ENCODE data around the gene CYBC1.

GRCh38 chr17:82457073-82457928 is 6.7 kb upstream of the CYBC1 start:
- TF ChIP-seq, protein P1, sequence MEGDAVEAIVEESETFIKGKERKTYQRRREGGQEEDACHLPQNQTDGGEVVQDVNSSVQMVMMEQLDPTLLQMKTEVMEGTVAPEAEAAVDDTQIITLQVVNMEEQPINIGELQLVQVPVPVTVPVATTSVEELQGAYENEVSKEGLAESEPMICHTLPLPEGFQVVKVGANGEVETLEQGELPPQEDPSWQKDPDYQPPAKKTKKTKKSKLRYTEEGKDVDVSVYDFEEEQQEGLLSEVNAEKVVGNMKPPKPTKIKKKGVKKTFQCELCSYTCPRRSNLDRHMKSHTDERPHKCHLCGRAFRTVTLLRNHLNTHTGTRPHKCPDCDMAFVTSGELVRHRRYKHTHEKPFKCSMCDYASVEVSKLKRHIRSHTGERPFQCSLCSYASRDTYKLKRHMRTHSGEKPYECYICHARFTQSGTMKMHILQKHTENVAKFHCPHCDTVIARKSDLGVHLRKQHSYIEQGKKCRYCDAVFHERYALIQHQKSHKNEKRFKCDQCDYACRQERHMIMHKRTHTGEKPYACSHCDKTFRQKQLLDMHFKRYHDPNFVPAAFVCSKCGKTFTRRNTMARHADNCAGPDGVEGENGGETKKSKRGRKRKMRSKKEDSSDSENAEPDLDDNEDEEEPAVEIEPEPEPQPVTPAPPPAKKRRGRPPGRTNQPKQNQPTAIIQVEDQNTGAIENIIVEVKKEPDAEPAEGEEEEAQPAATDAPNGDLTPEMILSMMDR (tag by site-specific recombination; IDR thresholded peaks at IDR 0.05), result no peak
- TF ChIP-seq BCL11A (tag by site-specific recombination; IDR thresholded peaks at IDR 0.05; ENCODE audit: low read depth) (no peak), ZNF747 (tag by site-specific recombination; IDR thresholded peaks at IDR 0.05) (no peak), ZNF561 (tag by site-specific recombination; IDR thresholded peaks at IDR 0.05; ENCODE audit: borderline replicate concordance) (no peak), ZNF830 (tag by site-specific recombination; IDR thresholded peaks at IDR 0.05; ENCODE audit: low read depth) (no peak), HOXA7 (CRISPR knock-in tag; IDR thresholded peaks at IDR 0.05; ENCODE audit: borderline replicate concordance) (no peak), ZNF580 (tag by site-specific recombination; IDR thresholded peaks at IDR 0.05) (no peak)
- TF ChIP-seq, protein P2, sequence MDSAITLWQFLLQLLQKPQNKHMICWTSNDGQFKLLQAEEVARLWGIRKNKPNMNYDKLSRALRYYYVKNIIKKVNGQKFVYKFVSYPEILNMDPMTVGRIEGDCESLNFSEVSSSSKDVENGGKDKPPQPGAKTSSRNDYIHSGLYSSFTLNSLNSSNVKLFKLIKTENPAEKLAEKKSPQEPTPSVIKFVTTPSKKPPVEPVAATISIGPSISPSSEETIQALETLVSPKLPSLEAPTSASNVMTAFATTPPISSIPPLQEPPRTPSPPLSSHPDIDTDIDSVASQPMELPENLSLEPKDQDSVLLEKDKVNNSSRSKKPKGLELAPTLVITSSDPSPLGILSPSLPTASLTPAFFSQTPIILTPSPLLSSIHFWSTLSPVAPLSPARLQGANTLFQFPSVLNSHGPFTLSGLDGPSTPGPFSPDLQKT (IDR thresholded peaks at IDR 0.05; ENCODE audit: borderline replicate concordance, low read depth, low read length), result no peak
